ENCODE results near the gene FAM13C. TPM values are rescaled to one million over a fixed set of nuclear protein-coding genes. Genes with fewer than 3 reads are reported as not detected.

FAM13C gene
- polyA plus RNA-seq, 2 of the 4 experiments (the other 2 are of a cell fraction), result not detected

GRCh38 chr10:59285848-59286247, 76.5 kb downstream of the FAM13C start:
- Histone ChIP-seq H3K4me1 (no peaks in the 10 kb centered on the region), H3K4me2 (no peak overlapping the region), H3K9me3 (no peaks in the 10 kb centered on the region), H3K27ac (no peak overlapping the region), H3K4me3 (no peak overlapping the region)
- 50% methylated on average over 4 of the region's 4 CpGs for WGBS (ENCODE audit: missing lambda C conversion rate)
- POLR2A ChIA-PET, result no interaction called here
- TF ChIP-seq TFCP2L1 (CRISPR knock-in tag; IDR thresholded peaks at IDR 0.05) (no peak), MYC (IDR thresholded peaks at IDR 0.05; ENCODE audit: borderline replicate concordance, low read length) (no peak), SMC3 (IDR thresholded peaks at IDR 0.05) (no peak), MAFK (IDR thresholded peaks at IDR 0.05; ENCODE audit: partially characterized antibody) (no peak), EP300 (IDR thresholded peaks at IDR 0.05) (no peak), ZC3H11A (IDR thresholded peaks at IDR 0.05) (no peak), FOSB (CRISPR knock-in tag; IDR thresholded peaks at IDR 0.05) (no peak), CTCF (IDR thresholded peaks at IDR 0.05) (no peak), E2F6 (IDR thresholded peaks at IDR 0.05; ENCODE audit: borderline replicate concordance, low read depth) (no peak), HEYL (CRISPR knock-in tag; IDR thresholded peaks at IDR 0.05) (no peak), CHD4 (IDR thresholded peaks at IDR 0.05; ENCODE audit: borderline replicate concordance) (no peak), RARB (CRISPR knock-in tag; IDR thresholded peaks at IDR 0.05) (no peak), NFE2L2 (conservative IDR thresholded peaks at IDR 0.05; ENCODE audit: low read length) (no peak), MAZ (IDR thresholded peaks at IDR 0.05; ENCODE audit: borderline replicate concordance, low read depth, low read length) (no peak)
- FAIRE-seq, result no peak
- CTCF ChIA-PET, result no interaction called here
- no peak for ATAC-seq
- no peak for DNase-seq (ENCODE audit: low read depth in 1 of 2, low spot score in 1 of 2)

- DNase-seq (ENCODE audit: low read depth in 1 of 2, low spot score in 1 of 2) (no peak), FAIRE-seq (no peak), ATAC-seq (no peak)
- 25% methylated on average over 4 of the region's 4 CpGs for WGBS (ENCODE audit: missing lambda C conversion rate)
- no peak for TF ChIP-seq KDM5A (IDR thresholded peaks at IDR 0.05)
- no peak for TF ChIP-seq KDM1A (IDR thresholded peaks at IDR 0.05; ENCODE audit: low read depth)
- TF ChIP-seq CEBPB (IDR thresholded peaks at IDR 0.05), result no peak
- CTCF ChIA-PET, result no interaction called here
- Histone ChIP-seq H3K4me1 (no peaks in the 10 kb centered on the region), H3K4me3 (no peak overlapping the region), H3K4me2 (no peak overlapping the region), H3K27ac (no peak overlapping the region), H3K9me3 (no peaks in the 10 kb centered on the region)
- POLR2A ChIA-PET, result no interaction called here
Observed at GRCh38 chr10:59285073-59285472, 77.3 kb downstream of the FAM13C start.

GRCh38 chr10:59284118-59284975, 78.0 kb downstream of the FAM13C start:
- Histone ChIP-seq H3K4me2 (no peak overlapping the region), H3K4me3 (no peak overlapping the region), H3K27ac (no peak overlapping the region), H3K4me1 (no peaks in the 10 kb centered on the region), H3K9me3 (no peaks in the 10 kb centered on the region)
- no peak for ATAC-seq
- 2% methylated on average over 7 of the region's 7 CpGs for WGBS (ENCODE audit: missing lambda C conversion rate)
- TF ChIP-seq RARB (CRISPR knock-in tag; IDR thresholded peaks at IDR 0.05) (no peak), ZNF302 (CRISPR knock-in tag; IDR thresholded peaks at IDR 0.05) (no peak), HES2 (IDR thresholded peaks at IDR 0.05) (no peak), MAZ (IDR thresholded peaks at IDR 0.05; ENCODE audit: borderline replicate concordance, low read depth, low read length) (no peak), KDM5A (IDR thresholded peaks at IDR 0.05) (no peak), RAD21 (conservative IDR thresholded peaks at IDR 0.05 in 1 of 2, IDR thresholded peaks at IDR 0.05 in 1 of 2) (no peak), CTCF (IDR thresholded peaks at IDR 0.05) (no peak), FOXS1 (CRISPR knock-in tag; IDR thresholded peaks at IDR 0.05) (no peak), BCL3 (IDR thresholded peaks at IDR 0.05) (no peak), KDM1A (IDR thresholded peaks at IDR 0.05; ENCODE audit: low read depth) (no peak), TFCP2L1 (CRISPR knock-in tag; IDR thresholded peaks at IDR 0.05) (no peak), FOSB (CRISPR knock-in tag; IDR thresholded peaks at IDR 0.05) (no peak), POLR2AphosphoS2 (conservative IDR thresholded peaks at IDR 0.05; ENCODE audit: low read length) (no peak), MAFK (IDR thresholded peaks at IDR 0.05; ENCODE audit: partially characterized antibody) (no peak), ZC3H11A (IDR thresholded peaks at IDR 0.05) (no peak), RFX5 (IDR thresholded peaks at IDR 0.05) (no peak)
- DNase-seq (ENCODE audit: low read depth in 1 of 2, low spot score in 1 of 2), result no peak
- ChIA-PET POLR2A (no interaction called here), CTCF (no interaction called here)
- FAIRE-seq, result no peak
